ENCODE results near the gene SLC5A1.
"Not testable (repeated sequence)": the region's sequence is repeated elsewhere in the genome, so short reads cannot be mapped to it uniquely, and the experiment has no call there.

Gene SLC5A1

DNA sequence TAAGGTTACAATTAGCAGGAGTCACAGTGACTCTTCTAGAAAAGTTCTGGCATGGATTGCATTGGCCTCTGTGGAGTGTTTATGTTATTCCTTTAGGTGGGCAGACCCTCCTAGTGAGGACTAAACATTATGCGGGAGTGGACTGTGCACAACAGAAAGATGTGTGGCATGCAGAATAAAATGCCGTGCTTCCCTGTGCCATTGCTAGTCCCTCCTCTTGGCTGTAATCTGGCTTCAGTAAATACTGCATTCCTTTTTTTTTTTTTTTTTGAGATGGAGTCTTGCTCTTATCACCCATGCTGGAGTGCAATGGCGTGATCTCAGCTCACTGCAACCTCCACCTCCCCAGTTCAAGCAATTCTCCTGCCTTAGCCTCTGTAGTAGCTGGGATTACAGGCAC is 45.0 kb downstream of the SLC5A1 start:
- DNase-seq (ENCODE audit: low read depth in 2 of 2), result no peak

DNA sequence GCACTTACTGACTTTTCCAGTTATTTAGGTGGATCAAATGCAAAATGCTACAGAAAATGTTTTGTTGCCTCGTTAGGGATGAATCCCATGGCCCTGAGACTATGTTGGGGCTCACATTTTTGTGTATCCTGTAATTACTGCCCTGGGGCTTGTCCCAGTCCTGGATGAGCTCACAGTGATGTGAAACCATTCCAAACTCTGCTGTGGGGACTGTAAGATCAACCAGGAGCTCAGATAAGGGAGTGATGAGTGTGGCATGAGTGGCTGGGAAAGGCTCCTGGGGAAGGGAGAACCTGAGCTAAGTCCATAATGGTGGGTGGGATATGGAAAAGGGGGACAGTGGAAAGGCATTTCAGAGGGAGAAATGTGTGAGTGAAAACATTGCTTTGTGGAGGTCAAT is 54.0 kb downstream of the SLC5A1 start:
- DNase-seq (ENCODE audit: low read depth in 2 of 2), result no peak

DNA sequence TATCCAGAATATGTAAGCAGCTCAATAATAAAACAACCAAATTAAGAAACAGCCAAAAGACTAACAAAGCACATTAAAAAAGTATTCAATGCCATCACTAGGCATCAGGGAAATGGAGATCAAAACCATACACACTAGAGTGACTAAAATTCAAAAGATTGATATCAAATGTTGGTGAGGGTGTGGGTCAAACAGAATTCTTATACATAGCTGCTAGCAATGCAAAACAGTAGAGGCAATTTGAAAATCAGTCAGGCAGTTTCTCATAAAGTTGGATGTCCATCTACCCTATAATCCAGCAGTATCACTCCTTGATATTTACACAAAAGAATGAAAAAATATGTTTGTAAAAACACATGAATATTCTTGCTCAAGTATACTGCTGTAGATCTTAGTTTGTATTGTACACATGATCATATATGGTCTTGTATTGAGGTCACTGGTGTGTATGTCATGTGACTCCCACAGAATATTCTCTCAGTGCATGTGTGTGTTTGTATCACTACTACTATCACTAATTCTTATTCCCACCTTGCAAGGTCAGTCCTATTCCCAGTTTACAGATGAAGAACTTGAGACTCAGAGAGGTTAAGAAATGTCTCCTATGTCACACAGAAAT is 54.9 kb downstream of the SLC5A1 start:
- no peak for DNase-seq (ENCODE audit: low read depth in 2 of 2)

DNA sequence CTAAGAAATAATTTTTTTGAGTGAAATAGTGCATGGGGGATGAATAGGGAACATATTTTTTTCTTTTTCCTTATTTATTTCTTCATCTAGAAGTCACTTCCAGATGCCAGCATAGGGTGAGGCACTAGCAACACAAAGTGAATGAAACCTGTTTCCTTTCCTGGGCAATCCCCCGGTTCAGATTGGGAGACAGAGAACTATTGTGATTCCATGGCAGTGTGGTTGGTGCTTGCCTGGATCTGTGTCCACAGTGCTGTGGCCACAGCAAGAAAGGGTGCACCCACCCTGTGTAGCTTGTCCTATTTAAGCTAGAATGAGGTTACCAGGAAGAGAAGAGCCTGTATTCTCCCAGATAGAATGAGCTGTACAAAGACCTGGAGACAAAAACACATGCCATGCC is 57.6 kb downstream of the SLC5A1 start:
- no peak for DNase-seq (ENCODE audit: low read depth in 2 of 2)

DNA sequence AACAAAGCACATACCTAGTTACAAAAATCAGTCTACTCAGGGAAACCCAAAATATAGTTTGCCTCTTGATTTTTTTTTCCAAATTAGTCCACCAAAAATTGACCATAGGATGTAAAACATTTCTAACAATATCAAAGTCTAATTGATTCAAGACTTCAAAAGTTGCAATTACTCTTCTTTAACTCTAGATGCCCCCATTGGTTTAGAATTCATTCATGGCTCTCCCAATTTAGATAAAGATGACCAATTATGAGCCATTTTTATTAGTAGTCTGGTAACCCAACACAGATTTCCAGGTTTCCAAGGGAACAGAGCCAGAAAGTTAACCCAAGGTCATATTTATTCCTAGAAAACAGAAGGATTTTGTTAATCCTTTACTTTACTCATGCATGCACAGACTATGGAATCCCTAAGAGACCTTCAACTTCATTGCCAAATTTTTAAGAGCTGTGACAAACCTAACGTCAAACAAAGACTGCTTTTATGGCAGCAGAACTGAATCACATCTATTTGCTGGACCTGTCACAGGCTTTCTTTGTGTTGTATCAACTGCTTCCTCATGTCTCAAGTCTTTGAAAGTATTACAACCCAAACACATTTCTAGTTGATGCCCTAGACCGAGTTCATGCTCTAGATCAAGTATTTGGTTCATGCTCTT is 60.7 kb downstream of the SLC5A1 start:
- DNase-seq (ENCODE audit: low read depth in 2 of 2), result no peak

DNA sequence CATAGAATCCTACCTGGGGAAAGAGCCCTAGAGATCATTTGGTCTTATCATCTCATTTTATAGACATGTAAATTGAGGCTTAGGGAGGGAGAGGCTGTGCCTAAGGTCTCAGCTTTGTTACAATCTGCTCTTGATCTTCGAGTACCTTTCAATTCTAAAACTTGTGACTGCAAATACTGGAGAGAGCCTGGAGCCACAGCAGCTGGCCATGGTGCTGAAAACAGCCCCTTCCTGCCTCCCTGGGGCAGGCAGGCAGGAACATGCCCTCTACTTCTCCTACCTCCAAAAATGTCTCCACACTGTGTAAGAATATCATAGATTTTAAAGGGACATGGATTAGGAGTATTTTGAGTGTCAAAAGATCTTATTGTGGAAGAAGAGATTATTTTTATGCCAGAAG is 63.9 kb downstream of the SLC5A1 start:
- no peak for DNase-seq (ENCODE audit: low read depth in 2 of 2)

DNA sequence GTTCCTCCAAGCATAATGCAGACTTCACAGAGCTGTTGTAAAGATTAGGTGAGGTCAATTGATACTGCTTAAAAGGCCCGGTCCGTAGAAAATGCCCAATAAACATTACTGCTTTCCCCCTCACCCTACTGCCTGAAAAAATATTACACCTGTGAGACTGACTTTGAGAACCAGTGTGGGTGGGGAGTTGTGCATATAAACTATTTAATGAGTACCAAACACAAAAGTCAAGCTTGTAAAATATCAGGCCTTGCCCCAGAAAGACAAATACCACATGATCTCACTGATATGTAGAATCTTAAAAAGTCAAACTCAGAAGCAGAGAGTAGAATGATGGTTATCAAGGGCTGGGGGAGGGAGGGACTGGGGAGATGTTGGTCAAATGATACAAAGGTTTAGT is 69.3 kb downstream of the SLC5A1 start:
- DNase-seq (ENCODE audit: low read depth in 2 of 2), result no peak

DNA sequence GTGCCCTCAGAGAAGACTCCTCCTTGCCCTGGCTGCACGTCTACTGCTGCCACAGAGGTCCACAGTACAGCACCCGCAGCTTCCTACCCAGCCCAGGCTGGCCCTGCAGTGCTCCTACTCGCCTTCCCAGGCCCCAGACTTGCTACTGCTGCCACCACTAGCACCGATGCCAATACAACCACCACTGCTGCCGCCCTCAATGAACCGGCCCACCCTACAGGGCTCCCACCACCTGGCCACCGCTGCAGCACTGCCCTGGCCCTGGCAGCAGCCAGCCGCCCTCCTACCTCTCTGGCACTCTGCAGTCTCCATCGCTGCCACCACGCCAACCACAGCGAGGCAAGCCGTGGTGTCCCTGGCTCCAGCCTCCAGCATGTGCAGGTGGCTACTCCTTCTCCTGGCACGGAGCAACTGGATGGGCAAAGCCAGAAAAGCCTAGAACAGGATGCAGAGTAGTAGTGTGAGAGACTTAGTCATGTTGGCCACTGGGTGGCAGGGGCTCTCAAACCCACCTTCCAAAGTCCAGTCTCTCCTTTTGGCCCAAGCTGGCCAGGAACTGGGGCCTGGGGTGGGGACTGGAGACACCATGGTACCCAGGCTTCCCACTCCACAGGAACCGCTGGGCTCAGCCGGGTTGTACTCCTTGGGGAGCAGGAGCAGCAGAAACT is 76.6 kb downstream of the SLC5A1 start:
- DNase-seq (ENCODE audit: low read depth in 2 of 2), result no peak

DNA sequence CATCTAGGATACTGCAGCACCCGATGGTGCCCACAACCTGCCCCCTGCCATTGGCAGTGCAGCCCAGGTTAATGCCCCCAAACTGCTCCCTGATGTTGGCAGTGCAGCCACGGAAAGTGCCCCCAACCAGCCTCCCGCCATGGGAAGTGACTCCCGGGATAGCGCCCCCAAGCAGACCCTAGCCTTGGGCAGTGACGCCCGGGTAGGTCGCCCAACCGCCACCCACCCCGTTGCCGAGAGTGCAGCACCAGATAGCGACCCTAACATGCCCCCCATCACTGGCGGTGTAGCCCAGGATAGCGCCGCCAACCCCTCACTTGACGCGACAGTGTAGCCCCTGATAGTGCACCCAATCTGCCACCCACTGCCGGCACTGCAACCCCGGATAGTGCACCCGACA is 77.5 kb downstream of the SLC5A1 start:
- DNase-seq (ENCODE audit: low read depth in 2 of 2), result no peak

DNA sequence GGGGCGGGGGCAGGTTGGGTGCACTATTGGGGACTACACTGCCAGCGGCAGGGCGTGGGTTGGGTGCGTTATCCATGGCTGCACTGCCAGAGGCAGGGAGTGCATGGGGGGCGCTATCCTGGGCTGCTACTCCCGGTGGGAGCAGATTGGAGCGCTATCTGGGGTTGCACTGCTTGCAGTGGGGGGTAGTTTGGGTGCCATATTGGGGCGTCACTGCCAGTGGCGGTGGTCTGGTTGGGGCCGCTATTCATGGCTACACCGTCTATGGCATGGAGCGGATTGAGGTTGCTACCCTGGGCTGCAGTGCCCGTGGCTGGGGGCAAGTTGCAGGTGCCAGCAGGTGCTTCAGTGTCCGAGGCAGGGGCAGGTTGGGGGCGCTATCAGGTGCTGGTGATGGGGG is 79.8 kb downstream of the SLC5A1 start:
- no peak for DNase-seq (ENCODE audit: low read depth in 2 of 2)

DNA sequence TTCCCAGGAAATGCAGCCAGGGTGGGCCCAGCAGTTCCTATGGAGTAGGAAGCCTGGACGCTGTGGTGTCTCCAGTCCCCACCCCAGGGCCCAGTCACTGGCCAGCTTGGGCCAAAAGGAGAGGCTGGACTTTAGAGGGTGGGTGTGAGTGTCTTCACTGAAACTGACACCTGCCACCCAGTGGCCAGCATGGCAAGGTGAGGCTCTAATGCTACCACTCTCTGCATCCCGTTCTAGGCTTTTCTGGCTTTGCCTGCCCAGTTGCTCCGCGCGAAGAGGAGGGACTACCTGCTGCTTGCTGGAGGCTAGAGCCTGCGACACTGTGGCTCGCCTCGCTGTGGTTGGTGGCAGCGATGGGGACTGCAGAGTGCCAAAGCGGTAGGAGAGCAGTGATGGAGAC is 80.6 kb downstream of the SLC5A1 start:
- DNase-seq (ENCODE audit: low read depth in 2 of 2), result no peak

DNA sequence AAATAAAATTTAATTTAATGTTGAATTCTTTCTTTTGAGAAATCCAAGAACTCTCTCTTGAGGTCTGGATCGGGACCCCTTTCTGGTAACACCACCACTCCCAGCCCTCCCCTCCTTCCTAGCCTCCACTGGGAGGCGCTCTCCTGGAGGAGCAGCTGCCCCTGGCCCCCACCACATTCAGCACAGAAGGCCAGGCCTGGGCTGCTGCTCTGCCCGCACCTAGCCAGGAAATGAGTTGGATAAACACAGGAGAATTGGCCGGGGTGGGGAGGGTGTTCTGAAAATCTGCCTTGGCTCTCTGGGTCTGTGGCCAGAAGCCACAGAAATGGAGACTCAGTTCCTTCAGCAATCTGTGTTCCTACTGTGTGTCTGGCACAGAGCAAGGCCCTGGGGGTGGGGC is 84.8 kb downstream of the SLC5A1 start:
- DNase-seq (ENCODE audit: low read depth in 2 of 2), result no peak

DNA sequence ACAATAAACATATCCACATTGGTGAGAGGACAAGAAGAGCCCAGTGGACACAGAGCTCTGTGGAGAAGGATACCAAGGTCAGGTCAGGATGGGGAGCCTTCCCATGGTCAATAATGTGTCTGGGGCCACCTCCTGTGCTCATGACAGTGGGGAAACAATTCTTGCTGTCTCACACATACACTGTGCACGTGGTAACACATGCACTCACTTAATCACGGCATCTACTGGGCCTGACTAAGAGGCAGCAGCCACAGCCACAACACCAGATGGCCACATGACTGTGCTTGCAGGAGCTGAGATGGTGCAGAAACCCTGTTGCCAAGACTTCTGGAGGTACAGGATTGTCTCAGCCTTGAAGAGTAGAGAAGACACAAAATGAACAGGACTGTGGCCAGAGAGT is 87.4 kb downstream of the SLC5A1 start:
- DNase-seq (ENCODE audit: low read depth in 2 of 2), result no peak

DNA sequence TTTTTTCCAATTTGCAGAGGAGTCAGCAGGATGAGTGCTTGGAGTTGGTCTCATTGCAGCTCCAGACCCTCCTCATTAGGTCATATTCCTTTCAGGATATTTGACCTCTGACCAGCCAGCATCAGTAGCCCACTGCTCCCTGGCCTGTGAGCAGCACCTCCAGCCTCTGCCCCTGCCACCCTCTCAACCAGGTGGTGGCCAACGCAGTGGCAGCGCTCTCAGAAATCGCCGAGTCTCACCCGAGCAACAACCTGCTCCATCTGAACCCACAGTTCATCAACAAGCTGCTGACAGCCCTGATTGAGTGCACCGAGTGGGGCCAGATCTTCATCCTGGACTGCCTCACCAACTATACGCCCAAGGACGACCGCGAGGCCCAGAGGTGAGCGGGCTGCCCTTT is 89.1 kb downstream of the SLC5A1 start:
- no peak for DNase-seq (ENCODE audit: low read depth in 2 of 2)

DNA sequence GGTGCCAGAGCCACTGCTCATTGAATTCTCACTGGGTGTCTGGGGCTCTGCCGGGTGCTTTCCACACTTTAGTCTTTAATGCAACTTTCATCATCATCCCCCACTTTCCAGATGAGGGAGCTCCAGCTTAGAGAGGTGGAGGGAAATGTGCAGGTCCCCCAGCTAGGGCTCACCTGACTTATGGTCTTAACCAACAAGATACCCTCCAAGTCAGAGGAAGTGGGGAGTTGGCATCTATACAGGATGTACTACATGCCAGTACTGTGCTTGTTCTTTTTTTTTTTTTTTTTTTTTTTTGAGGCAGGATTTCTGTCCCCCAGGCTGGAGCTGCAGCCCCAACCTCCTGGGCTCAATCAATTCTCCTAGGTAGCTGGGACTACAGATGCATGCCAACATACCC is 89.7 kb downstream of the SLC5A1 start:
- no peak for DNase-seq (ENCODE audit: low read depth in 2 of 2)

DNA sequence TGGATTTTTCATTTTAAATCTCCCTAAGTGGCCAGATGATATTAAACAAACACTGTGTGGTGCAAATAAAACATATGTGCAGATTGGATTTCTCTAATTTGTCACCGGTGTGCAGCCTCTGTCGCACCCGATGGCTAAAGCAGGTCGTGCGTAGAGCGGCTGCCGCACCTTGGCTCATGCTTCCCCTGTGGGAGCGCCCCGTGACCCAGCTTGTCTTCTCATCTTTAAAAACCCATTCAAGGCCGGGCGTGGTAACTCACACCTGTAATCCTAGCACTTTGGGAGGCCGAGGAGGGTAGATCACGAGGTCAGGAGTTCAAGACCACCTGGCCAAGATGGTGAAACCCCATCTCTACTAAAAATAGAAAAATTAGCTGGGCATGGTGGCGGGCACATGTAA is 91.7 kb downstream of the SLC5A1 start:
- not testable (repeated sequence) for DNase-seq (ENCODE audit: low read depth in 2 of 2)

DNA sequence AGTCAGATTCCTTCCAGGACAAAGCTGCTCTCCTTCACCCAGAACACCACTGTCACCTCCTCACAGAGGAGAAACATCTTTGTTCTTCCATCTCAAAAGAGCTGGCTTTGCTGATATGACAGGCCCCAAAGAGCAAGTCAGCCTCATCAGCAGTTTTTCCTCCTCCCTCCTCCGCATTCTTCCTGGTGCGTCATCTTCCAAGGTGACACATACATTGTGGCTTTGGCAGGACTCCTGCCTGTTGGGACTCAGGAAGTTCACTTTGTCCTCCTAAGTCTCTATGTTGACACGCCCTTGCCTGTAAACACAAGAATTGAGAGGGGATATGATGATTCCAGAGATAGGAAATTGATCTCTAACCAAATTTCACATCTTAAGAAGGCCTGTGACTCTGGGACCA is 92.9 kb downstream of the SLC5A1 start:
- not testable (repeated sequence) for DNase-seq (ENCODE audit: low read depth in 2 of 2)

DNA sequence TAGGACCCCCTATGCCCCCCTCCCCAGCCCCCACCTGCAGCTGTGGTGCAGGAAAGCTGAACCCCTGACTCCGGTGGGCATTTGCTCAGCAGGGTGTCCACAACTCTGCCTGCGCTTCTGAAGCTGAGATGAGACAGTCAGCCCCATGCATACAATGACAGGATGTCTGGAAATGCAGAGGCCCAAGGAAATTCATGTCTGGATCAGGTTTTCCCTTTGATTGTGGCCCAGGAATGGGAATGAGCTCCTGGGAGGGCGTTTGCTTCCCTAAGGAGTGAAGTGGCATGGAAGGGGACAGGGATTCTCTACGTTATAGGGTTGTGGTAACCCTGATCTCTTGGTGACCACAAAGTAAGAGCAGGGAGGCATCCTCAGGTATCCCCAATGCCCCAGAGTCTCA is 93.8 kb downstream of the SLC5A1 start:
- DNase-seq (ENCODE audit: low read depth in 2 of 2), result not testable (repeated sequence)

DNA sequence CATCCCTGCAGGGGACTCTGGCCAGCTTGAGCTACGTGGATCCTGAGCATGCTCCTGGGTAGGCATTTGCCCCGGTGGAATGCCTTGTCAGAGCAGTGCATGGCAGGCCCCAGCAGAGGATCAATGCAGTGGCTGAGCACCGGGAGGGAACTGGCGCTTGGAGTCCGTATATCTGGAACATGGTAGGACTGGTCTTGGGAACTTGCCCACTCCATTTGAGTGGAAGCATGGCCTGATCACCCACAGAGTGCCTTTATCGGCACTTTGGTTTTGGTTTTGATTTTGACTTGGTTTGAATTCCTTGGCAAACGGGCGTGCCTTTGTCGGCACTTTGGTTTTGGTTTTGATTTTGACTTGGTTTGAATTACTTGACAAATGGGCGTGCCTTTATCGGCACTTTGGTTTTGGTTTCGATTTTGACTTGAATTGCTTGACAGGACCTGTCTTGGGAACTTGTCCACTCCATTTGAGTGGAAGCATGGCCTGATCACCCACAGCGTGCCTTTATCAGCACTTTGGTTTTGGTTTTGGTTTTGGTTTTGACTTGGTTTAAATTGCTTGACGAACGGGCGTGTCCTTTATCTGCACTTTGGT is 94.8 kb downstream of the SLC5A1 start:
- peak; percentile 33 to 71 for DNase-seq (ENCODE audit: low read depth in 2 of 2)

DNA sequence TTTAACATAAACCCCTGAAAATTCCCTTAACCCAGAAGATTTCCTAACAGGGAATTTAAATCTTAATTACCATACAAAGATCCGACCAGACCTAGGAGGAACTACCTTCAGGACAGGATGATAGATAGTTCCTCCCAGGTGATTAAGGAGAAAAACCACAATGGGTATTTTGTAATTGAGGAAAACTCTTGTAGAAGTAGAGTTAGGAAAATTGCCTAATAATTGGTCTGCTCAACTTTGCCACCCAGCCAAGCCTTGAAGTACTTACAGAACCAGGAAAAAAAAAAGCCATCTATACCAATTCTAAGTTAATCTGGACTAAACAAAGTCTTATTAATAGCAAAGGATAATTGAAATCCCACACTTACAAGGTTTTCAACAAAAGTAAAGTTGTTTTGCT is 95.5 kb downstream of the SLC5A1 start:
- DNase-seq (ENCODE audit: low read depth in 2 of 2), result not testable (repeated sequence)

DNA sequence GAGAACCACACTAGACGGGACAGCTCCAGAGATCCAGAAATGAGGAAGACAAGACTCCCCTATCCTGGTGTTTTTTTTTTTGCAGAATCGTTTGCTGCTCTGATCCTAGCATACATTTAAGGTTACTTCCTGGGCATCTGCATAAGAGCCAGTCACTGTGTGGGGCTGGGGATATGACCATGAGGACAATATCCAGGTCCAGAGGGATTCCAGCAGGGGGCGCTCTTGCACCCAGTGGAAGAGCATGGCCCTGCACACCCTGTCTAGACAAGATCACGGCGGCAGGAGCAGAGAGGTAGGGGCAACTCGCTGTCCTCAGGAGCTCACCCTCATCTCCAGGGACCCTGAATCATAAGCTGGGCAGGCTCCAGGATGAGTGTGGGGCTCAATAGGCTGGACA is 97.6 kb downstream of the SLC5A1 start:
- not testable (repeated sequence) for DNase-seq (ENCODE audit: low read depth in 2 of 2)

DNA sequence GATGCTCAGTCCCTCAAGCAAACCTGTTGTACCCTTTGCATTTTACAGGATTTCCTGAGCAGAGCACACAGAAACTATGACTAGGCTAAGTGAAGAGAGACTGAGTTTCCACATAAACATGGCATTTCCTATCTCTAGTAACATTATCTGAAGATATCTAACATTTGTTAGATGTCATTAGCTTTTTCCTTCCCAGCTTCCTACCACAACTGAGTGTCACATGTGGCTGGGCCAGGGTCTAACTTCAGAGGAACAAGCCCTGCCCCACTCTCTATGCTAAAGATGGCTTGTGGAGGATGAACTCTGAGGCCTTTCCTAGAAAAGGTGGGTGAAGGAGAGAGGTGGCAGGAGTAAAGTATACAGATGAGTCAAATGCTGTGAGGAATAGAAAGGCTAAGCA is 99.5 kb downstream of the SLC5A1 start:
- DNase-seq (ENCODE audit: low read depth in 2 of 2), result peak; percentile 17 to 55

All from stimulated activated CD8-positive, alpha-beta memory T cell treated with anti-CD3 and anti-CD28 coated beads, Interleukin-7, amount 100 ng/mL, for 4 hours (primary cell).